ENCODE data around the gene IGF2BP2. TPM values are rescaled to one million over a fixed set of nuclear protein-coding genes. Genes with fewer than 3 reads are reported as not detected.
A peak's percentile ranks its signal among the peaks of the same experiment; 100 is the strongest.

Gene IGF2BP2
- polyA plus RNA-seq, 3 donors: 102 to 117 (median 105) TPM

DNA sequence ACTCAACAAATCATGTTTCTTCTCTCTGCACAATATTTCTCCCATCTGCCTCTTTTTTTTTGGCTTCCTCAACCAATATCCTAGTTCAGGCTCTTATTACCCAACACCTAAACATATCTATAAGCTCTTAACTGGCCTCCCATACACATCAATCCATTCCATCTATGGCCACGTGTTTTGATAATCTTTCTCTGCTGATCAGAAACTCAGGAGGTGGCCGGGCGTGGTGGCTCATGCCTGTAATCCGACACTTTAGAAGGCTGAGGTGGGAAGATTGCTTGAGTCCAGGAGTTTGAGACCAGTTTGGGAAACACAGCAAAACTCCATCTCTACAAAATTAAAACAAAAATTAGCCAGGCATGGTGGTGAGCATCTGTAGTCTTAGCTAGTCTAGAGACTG is 68.4 kb downstream of the IGF2BP2 start:
- DNase-seq (ENCODE audit: extremely low read depth in 1 of 11, low read depth in 9 of 11, low spot score in 4 of 11): no peak

DNA sequence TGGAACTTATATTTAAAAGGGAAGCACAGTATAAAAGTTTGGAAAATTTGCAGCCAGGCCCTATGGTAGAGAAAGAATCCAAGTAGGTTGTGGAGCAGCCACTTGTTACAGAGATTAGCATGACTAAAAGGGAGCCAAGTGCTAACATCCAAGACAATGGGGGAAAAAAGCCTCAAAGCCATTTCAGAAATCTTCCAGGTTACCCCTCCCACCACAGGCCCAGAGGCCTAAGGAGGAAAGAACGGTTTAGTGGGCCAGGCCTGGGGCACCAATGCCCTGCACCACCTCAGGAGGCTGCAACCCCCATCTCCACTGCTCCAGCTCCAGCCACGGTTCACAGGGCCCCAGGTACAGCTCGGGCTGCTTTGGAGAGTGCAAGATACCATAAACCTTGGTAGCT is 69.9 kb downstream of the IGF2BP2 start:
- no peak for DNase-seq (ENCODE audit: extremely low read depth in 1 of 11, low read depth in 9 of 11, low spot score in 4 of 11)

DNA sequence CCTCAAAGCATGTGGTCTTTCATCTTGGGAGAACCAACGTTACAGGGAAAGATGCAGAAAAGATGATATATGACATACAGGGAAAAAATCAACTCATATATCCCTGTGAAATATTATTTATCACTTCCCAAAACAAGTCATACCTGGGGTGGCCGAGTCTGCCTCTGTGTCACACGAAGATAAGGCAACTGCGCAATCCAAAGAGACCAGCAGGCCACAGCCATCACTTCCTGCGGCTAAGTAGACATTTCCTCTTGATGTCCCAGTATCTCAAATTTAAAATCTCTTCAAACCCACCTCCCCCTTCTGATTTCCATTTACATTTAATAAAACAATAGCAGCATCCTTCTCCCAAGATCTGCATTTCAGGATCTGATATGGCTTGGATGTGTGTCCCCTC is 71.5 kb downstream of the IGF2BP2 start:
- no peak for DNase-seq (ENCODE audit: extremely low read depth in 1 of 11, low read depth in 9 of 11, low spot score in 4 of 11)

DNA sequence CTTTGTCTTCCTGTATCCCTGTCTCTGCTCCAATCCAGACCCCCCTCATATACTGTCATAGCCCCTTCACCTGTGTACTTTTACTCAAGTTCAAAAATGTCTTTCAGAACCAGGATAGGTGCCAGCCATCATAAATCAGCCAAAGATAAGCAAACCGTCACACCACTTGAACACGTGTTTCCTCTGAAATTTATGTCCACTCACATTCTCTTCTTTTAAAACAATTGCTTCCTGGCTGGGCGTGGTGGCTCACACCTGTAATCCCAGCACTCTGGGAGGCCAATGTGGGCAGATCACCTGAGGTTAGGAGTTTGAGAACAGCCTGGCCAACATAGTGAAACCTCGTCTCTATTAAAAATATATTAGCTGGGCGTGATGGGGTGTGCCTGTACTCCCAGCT is 74.1 kb downstream of the IGF2BP2 start:
- DNase-seq (ENCODE audit: extremely low read depth in 1 of 11, low read depth in 9 of 11, low spot score in 4 of 11): no peak

DNA sequence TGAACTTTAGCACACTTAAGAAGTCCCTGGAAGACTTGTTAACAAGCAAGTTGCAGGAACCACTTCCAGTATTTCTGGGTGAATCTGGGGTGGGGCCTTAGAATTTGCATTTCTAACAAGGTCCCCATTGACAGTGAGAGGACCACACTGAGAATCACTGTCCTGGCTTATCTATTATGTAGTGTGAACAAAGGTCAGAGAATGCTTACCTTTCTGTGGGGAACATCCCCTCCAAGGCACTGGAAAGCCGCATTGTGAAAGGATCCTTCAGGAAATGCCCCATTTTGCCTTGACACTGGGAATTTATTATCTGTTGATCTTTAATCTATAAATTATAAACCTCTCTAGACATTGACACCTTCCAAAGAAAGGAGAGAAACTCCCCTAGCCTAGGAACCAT is 74.8 kb downstream of the IGF2BP2 start:
- DNase-seq (ENCODE audit: extremely low read depth in 1 of 11, low read depth in 9 of 11, low spot score in 4 of 11): no peak

DNA sequence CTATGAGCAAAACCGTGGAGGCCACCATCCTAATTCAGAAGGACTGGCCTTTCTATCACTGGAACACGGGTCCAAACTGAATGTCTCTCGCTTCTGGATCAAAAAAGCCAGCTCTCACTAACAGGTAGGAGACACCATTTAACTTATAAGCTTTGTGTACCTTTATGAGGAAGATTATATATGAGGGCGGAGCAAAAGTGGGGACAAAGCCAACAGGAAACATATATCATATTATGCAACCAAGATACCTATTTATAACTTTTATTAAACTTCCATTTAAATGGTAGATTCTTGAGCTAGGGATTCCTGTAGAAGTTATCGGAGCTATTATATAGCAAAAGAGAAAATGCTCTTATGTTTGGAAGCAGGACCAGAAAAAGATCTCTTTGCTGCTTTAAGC is 78.4 kb downstream of the IGF2BP2 start:
- no peak for DNase-seq (ENCODE audit: extremely low read depth in 1 of 11, low read depth in 9 of 11, low spot score in 4 of 11)

DNA sequence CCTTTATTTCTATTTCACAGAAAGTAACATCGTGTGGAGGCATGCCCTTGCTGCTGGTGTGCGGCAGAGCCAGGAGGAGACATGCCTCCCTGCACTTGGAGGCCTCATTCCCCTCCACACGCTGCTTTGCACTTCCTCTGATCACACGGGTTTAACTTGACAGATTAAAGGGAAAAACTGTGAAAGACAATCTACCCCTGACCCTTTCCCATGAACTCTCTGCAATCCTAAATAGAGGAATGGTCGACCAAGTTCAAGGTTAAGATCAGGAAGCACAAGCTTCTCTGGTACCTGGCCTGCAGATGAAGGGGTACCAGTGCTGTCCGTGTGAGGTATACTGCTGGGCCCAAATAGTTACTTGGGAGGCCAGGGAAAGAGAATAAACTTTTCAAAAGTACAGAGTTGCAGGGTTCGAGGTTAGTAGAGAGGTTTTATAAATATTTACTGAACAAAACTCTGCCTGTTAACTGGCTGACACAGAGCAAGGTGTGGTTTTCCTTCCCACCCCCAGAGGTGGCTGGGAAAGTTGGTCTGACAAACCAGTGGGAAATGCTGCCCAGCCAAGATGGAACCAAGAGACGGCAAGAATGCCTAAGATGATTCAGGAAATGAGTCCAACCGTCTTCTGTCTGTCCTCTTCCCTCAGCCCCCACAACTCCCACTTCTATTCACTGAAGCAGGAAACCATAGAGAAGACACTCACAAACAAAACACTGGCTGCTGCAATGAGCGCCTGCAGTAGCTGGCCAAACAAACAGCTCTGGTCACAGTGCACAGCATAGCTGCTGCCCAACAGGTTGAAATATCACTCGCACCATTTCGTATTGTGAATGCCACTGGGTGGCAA is 79.6 kb downstream of the IGF2BP2 start:
- DNase-seq (ENCODE audit: extremely low read depth in 1 of 11, low read depth in 9 of 11, low spot score in 4 of 11): peak in 6 of 11 donors; percentile 26 to 56 (median 38)

DNA sequence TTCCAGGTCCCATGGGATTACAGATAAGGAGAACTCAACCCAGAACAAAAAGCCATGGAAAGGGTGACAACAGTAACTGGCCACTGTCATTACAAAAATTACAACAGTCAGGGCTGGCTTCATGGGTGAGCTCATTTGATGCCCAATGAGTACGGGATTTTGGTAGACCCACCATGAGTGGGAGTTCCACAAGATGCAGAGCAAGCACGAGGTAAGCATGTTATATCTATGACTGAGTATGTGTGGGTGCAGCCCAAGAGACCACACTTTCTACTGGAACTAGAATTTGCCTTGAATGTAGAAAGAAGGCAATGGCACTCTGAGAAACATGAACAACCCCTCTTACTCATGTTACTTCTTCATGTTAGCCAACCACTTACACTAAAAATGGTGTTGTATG is 83.3 kb downstream of the IGF2BP2 start:
- no peak for DNase-seq (ENCODE audit: extremely low read depth in 1 of 11, low read depth in 9 of 11, low spot score in 4 of 11)

DNA sequence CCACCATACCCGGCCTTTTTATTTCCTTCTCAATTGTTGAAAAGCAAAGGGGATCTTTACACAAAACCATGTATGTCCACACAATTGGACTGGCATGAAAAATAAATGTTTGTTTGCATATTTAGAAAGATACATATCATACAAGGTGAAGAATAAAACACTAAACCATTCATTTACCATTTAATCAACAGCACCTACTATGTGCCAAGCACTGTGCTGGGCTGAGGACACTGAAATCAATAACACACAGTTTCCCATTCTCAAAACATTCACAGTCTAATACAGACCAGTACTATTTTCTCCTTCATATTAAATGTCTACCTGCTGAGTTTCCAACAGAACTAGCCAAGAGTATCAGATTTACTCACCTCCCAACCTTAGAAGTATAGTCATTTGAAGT is 84.7 kb downstream of the IGF2BP2 start:
- no peak for DNase-seq (ENCODE audit: extremely low read depth in 1 of 11, low read depth in 9 of 11, low spot score in 4 of 11)

DNA sequence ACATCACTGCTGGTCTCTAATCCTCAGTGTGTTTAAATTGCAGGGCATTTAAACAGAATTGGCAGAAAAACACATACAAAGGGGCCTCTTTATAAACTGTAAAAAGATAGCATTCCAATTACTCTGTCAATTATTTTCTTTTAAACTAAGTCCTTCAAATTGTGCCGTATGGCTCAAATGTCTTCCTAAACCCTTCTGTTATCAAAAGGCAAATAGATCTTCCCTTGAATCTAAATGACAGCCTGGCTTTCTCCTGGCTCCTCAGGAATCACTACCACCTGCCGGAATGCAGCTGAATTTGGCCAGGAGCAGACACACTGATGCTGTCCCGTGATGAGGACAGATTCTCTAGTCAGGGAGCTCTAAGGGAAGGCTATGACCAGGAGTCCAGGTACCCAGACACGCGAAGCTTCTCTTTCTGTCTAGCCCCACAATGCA is 85.6 kb downstream of the IGF2BP2 start:
- DNase-seq (ENCODE audit: extremely low read depth in 1 of 11, low read depth in 9 of 11, low spot score in 4 of 11): no peak

DNA sequence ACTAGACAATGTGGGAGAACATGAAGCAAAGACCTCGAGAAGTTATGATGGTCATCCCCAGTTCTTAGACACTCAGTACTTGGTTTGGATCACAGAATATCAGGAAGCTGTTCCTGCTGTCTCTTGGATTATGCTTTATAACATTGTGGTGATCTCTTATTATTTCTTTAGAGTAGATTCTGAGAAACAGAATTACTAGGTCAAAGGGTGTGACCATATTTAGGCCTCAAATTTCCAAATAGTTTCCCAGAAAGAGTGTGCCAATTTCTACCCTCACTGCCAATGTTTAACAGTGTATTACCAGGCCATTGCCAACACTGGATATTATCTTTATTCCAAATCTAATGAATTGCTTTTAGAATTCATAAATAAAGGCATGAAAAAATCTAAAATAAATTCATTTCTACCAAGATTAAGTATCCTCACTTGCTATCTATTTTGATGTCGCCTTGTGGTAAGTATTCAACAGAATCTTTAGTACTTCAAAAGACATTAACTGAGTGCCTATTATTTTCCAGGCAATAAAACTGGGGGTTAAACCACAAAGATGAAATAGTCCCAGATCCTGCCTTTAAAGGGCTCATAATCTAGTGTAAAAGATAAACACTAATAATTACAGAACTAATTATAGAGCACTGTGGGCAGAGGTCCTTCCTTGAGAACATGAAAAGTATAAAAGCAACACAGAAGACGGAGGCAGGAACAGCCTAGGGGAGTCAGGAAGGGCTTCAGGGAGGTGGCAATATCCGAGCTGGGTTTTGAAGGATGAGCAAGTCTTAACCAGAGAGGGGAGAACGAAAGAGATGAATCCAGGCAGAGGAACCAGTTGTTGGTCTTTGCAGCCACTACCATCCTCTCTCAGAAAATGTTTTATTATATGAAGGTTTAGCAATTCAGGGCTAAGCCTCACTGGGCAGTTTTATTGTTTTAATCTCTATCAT is 86.8 kb downstream of the IGF2BP2 start:
- DNase-seq (ENCODE audit: extremely low read depth in 1 of 11, low read depth in 9 of 11, low spot score in 4 of 11): no peak

DNA sequence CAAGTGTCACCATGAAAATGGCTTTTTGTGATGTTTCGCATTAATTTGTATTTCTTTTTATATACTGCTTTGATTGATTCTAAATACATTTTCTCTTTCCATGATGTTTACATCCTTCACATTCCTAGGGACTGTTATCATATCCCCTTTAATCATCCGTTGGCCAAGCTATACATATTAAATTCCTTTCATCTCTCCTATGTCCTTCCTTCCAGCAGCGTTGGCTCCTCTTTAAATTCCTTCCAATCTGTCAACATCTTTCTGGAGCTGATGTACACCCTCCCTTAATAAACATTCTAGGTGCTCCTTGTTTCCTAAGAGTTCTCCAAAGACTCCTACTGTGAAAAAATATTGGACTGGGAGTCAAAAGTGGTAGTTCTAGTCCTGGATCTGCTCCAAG is 87.8 kb downstream of the IGF2BP2 start:
- no peak for DNase-seq (ENCODE audit: extremely low read depth in 1 of 11, low read depth in 9 of 11, low spot score in 4 of 11)

DNA sequence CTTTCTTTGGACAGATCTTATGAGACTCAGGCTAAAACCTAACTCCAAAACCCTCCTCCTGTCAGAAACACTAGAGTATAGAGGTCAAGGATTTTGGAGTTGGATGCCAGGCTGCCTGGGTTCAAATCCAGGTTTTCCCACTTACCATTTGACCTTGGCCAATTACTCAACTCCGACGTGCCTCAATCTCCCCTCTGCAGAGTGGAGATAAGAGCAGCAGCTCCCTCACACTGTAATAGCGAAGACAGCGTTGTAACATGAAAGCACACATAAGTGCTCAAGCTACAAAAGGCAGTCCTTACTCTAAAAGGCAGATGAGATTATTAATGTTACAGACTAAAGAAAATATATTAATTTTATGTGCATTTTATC is 90.1 kb downstream of the IGF2BP2 start:
- DNase-seq (ENCODE audit: extremely low read depth in 1 of 11, low read depth in 9 of 11, low spot score in 4 of 11): no peak

DNA sequence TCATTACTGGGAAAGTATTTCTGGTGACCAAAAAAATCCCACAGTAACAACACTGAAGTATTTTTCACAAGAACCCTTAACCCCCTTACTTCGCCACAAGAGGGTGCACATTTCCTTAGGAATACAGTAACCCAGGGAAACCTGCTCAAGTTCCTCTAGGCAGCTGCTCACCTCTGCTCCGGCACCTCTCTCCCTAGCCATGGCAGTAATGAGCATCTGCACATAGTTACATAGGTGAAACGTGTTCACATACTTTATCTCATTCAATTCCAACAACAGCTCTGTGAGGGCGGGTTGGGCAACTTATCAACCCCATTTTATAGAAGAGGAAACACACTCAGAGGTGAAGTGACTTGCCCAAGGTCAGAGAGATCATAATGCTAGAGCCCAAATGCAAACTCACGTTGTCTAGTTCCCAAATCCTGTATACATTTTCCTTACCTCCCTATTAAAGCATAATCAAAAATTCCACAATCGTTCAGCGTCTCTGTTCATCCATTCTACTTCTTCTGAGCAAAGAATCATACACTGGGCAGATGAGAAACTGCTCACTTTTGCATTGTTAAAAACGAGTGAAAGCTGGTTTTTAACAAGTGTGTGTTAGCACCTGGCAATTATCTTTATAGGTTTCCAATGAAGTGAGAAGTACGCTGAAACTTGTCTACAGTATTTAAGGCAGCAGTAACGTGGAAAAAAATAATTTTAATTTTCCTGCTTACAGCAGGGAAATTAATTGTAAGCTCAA is 90.7 kb downstream of the IGF2BP2 start:
- DNase-seq (ENCODE audit: extremely low read depth in 1 of 11, low read depth in 9 of 11, low spot score in 4 of 11): peak in 7 of 11 donors; percentile 23 to 63 (median 41)

DNA sequence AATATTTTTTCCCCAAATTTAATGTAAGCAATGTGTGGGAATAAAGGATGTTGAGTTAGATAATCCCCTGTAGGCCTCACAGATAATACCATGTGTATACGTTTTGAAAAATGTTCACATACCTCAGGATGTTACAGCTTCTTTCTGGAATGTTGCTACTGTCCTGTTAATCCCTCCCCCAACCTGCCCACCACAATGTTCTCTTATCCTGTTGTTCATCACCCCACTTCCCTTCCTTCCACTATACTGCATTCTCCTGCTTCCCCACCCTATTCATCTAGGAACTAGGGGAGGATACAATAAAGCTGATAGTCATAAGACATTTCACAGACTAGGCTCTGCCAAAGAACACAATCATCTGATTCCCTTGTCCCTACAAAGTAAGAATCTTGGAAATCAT is 92.1 kb downstream of the IGF2BP2 start:
- DNase-seq (ENCODE audit: extremely low read depth in 1 of 11, low read depth in 9 of 11, low spot score in 4 of 11): no peak

DNA sequence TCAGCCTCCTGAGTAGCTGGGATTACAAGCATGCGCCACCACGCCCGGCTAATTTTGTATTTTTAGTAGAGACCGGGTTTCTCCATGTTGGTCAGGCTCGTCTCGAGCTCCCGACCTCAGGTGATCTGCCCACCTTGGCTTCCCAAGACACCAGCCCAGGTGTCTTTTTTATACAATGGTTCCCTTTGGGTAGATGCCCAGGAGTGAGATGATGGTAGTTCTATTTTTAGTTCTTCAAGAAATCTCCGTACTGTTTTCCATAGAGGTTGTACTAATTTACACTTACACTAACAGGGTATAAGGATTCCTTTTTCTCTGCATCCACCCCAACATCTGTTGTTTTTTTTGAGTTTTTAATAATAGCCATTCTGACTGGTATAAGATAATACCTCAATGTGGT is 94.3 kb downstream of the IGF2BP2 start:
- DNase-seq (ENCODE audit: extremely low read depth in 1 of 11, low read depth in 9 of 11, low spot score in 4 of 11): no peak

DNA sequence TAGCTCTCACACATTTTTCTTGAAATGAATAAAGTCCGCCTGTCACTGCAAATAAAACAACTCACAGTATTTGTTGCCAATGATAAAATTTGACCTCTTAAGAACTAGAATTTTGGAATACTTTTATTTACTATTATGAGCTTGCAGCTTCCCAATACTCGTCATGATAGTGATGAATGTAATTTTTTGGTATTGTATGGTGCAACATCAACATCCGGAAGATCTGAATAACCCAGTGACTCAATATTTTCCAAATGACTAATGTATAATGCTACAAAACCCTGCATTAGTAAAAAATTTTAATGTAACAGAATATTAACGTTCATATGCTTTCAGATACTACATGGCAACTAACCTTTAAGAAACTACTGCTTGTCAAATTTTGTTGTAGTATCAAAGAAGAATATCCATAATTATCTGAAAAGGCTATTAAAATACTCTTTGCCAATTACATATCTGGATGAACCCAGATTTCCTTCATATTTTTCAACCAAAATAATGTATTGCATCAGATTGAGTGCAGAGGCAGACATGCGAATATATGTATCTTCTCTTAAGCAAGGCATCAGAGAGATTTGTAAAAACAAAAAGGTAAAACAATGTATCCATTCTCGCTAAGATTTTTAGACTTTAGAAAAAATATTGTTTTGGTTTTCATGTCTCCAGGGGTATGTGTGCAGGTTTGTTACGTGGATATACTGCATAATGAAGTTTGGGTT is 95.3 kb downstream of the IGF2BP2 start:
- no peak for DNase-seq (ENCODE audit: extremely low read depth in 1 of 11, low read depth in 9 of 11, low spot score in 4 of 11)

DNA sequence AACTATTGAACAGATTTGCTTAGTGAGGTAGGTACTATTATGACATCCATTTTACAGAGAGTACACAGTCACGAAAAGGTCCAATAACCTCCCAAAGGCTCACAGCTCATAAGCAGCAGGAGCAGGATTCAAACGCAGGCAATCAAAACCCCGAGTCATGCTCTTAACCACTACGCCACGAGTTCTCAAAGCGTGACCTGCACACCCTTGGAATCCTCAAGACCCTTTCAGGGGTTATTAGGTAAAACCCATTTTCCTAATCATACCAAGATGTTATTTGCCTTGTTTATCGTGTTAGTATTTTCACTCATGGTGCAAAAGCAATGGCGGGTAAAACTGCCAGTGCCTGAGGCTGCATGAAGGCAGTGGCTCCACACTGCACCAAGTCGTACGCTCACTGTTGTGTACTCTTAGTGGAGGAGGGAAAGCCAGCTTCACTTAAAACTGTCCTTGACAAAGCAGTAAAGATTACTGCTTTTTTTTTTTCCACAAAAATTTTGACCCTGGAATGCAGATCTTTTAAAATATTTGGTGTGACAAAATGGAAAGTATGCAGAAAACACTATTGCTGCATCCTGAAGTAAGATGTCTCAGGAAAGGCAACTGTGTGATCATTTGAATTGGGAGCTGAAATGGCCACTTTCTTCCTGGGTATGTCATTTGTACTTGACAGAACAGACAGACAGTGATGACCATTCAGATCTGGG is 96.1 kb downstream of the IGF2BP2 start:
- no peak for DNase-seq (ENCODE audit: extremely low read depth in 1 of 11, low read depth in 9 of 11, low spot score in 4 of 11)
